BLaER1 treated with 17β-estradiol and CSF1 and Interleukin-3, amounts not matched to agents 10 nM and 100 nM (cell line): ENCODE results near the gene SYTL3.
"Not testable (repeated sequence)": the region's sequence is repeated elsewhere in the genome, so short reads cannot be mapped to it uniquely, and the experiment has no call there.

Experiments used
- H3K27ac ChIP-seq, 11 experiments: shearing (Covaris generic); formaldehyde crosslinking; 2 replicates each; pipeline ENCODE4 v1.8.1; 2022
- H3K27me3 ChIP-seq, 11 experiments: shearing (Covaris generic); formaldehyde crosslinking; 2 replicates each; pipeline ENCODE4 v1.8.1; 2022
- H3K36me3 ChIP-seq, 11 experiments: shearing (Covaris generic); formaldehyde crosslinking; 2 replicates each; pipeline ENCODE4 v1.8.1; 2022
- H3K4me1 ChIP-seq, 10 experiments: shearing (Covaris generic); formaldehyde crosslinking; 2 replicates each; pipeline ENCODE4 v1.8.1; 2022
- H3K4me2 ChIP-seq, 11 experiments: shearing (Covaris generic); formaldehyde crosslinking; 2 replicates each; pipeline ENCODE4 v1.8.1; 2022
- H3K4me3 ChIP-seq, 10 experiments: shearing (Covaris generic); formaldehyde crosslinking; 2 replicates each; pipeline ENCODE4 v1.8.1; 2022
- H3K9ac ChIP-seq, 11 experiments: shearing (Covaris generic); formaldehyde crosslinking; 2 replicates each; pipeline ENCODE4 v1.8.1; 2022
- H3K9me3 ChIP-seq, 11 experiments: shearing (Covaris generic); formaldehyde crosslinking; replicated peaks in 1 of 11; 2 replicates each; pipeline ENCODE4 v1.8.1; 2022
- H4K20me1 ChIP-seq, 11 experiments: shearing (Covaris generic); formaldehyde crosslinking; 2 replicates each; pipeline ENCODE4 v1.8.1; 2022
- Cebpa-rat ChIP-seq, 11 experiments: shearing (Covaris generic); IDR thresholded peaks; 2 replicates each; pipeline ENCODE4 v1.8.1; 2022

SYTL3 gene

DNA sequence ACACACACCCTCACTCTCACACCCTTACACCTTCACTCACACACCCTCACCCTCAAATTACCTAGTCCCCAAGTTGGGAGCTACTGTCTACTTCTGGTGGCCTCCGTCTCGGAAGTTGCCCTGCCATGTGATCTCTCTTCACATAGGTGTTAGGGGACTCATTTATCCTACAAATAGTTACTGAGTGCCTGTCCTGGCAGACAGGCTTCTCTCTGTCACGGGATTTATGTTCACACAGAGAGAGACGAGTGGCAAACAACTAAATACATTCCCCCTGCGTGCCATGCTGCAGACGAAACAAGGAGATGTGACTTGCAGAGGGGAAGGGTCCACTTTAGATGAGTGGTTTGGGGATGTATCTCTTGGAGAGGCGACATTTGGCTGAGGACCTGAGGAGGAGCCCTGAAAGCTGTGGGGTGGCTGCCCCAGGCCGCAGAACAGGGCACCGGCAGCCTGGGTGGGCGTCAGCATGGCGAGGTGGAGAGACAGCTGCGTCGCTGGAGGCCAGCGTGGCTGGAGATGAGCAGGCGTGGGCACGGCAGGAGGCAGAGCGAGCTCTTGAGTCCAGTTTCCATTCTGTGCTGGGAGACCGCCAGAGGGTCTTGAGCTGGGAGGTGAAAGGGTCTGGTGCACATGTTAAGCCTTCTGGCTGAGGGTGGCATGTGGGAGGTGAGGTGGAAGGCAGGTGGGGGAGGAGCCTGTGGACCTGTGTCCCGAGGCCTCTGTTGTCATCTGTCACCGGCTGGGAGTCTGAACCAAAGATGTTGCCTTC lies 22.5 kb upstream of the SYTL3 start:
- no peak overlapping the region for H3K4me3 ChIP-seq
- no peak overlapping the region for H3K4me2 ChIP-seq
- H3K9ac ChIP-seq: no peak overlapping the region; a peak in 1 of 22 replicates

DNA sequence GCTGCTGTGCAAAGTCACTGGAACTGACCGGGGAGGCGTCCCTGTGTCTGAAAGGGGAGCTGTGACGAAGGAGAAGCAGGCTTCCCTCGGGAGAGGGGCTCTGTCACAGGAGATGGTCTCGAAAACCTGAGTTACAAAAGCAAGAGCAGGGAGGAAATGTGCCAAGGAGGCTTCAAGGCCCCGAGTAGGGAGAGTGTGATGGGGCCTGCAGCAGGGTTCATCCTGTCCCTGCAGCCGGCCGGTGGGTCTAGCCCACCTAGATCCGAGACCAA lies 22.0 kb upstream of the SYTL3 start:
- Histone ChIP-seq H3K9ac (no peak overlapping the region; a peak in 1 of 22 replicates), H3K9me3 (no peaks in the 10 kb centered on the region), H3K4me2 (no peak overlapping the region), H4K20me1 (peaks cover 14 to 84% (median 40%) of the 10 kb centered on the region in 11 experiments; a peak in 19 of 22 replicates), H3K4me1 (peaks cover 24 to 42% (median 34%) of the 10 kb centered on the region in 10 experiments), H3K36me3 (peaks cover 65 to 87% (median 77%) of the 10 kb centered on the region in 11 experiments), H3K27me3 (no peaks in the 10 kb centered on the region), H3K4me3 (no peak overlapping the region), H3K27ac (no peak overlapping the region)
- TF ChIP-seq Cebpa-rat (IDR thresholded peaks at IDR 0.05): no peak

More for the DNA sequence above, 22.5 kb upstream of the SYTL3 start:
- Histone ChIP-seq H3K36me3 (peaks cover 60 to 87% (median 77%) of the 10 kb centered on the region in 11 experiments), H3K27ac (no peak overlapping the region), H4K20me1 (peaks cover 14 to 84% (median 41%) of the 10 kb centered on the region in 11 experiments; a peak in 19 of 22 replicates), H3K27me3 (no peaks in the 10 kb centered on the region), H3K9me3 (no peaks in the 10 kb centered on the region), H3K4me1 (peaks cover 29 to 44% (median 33%) of the 10 kb centered on the region in 10 experiments)
- no peak for TF ChIP-seq Cebpa-rat (IDR thresholded peaks at IDR 0.05)

DNA sequence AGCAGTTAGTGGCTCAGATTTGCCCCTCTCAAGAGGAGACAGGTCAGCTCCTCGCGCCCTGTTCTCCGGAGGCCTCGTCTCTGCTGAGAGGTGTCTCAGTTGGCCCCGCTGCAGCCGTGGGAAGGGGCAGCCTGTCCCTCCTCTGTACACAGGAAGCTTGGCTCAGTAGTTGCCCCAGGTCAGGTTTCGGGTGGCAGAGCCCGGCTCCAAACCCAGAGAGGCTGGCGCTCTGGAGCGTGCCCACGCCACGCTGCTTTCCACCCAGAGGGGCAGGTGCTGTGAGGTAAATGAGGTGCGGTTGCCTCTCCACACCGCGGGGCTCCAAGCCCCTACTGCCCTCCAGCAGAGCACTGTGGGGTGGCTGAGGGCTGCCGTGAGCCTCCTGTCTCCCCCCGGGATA lies 21.3 kb upstream of the SYTL3 start:
- TF ChIP-seq Cebpa-rat (IDR thresholded peaks at IDR 0.05): no peak
- Histone ChIP-seq H4K20me1 (peaks cover 14 to 85% (median 41%) of the 10 kb centered on the region in 11 experiments; a peak in 19 of 22 replicates), H3K4me3 (no peak overlapping the region), H3K4me2 (no peak overlapping the region), H3K4me1 (peaks cover 17 to 40% (median 28%) of the 10 kb centered on the region in 10 experiments), H3K27ac (no peak overlapping the region), H3K9me3 (no peaks in the 10 kb centered on the region), H3K27me3 (no peaks in the 10 kb centered on the region), H3K36me3 (peaks cover 71 to 92% (median 83%) of the 10 kb centered on the region in 11 experiments), H3K9ac (no peak overlapping the region)

DNA sequence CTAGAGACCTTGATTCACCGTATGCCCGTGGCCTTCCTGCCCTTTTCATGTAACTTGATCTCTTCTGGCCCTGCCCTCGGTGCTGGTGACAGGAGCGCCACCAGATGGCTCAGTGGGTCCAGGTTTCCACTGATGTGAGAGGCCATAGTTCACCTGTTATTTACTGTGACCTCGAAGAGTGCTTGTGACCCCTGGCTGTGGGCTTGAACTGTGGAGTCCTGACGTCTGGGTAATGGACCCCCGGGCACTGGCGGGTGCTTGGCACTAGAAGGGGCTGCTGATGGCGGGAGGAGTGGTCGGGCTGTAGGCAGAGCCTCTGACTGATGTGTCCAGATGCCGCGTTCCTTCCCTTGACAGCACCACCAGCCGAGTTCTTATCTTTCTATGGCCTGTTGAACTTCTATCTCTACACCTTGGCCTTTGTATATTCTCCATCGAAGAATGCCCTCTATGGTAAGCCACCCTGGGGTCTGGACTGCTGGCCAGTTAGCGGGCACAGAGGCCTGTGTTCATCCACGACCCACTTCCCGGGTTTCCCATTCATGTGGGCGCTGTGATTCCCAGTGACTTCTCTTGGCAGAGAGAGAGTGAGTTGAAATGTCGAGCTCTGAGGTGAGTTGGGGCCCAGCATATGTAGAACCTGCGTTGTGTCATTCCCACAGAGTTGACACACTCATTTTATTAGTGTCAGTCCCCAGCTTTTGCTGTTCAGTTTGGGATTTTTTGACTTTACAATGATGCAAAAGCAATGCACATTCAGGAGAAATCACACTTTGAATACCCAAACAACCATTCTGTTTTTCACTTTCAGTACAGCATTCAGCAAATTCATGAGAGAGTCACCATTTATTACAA lies 20.3 kb upstream of the SYTL3 start:
- H3K36me3 ChIP-seq: peaks cover 75 to 100% (median 89%) of the 10 kb centered on the region in 11 experiments
- no peaks in the 10 kb centered on the region for H3K27me3 ChIP-seq
- H3K4me2 ChIP-seq: no peak overlapping the region
- H3K9me3 ChIP-seq: no peaks in the 10 kb centered on the region
- peaks cover 14 to 74% (median 37%) of the 10 kb centered on the region in 11 experiments; a peak in 19 of 22 replicates for H4K20me1 ChIP-seq
- H3K9ac ChIP-seq: no peak overlapping the region
- H3K27ac ChIP-seq: no peak overlapping the region
- TF ChIP-seq Cebpa-rat (IDR thresholded peaks at IDR 0.05): no peak
- no peak overlapping the region for H3K4me3 ChIP-seq
- H3K4me1 ChIP-seq: peaks cover 6 to 29% (median 19%) of the 10 kb centered on the region in 10 experiments

DNA sequence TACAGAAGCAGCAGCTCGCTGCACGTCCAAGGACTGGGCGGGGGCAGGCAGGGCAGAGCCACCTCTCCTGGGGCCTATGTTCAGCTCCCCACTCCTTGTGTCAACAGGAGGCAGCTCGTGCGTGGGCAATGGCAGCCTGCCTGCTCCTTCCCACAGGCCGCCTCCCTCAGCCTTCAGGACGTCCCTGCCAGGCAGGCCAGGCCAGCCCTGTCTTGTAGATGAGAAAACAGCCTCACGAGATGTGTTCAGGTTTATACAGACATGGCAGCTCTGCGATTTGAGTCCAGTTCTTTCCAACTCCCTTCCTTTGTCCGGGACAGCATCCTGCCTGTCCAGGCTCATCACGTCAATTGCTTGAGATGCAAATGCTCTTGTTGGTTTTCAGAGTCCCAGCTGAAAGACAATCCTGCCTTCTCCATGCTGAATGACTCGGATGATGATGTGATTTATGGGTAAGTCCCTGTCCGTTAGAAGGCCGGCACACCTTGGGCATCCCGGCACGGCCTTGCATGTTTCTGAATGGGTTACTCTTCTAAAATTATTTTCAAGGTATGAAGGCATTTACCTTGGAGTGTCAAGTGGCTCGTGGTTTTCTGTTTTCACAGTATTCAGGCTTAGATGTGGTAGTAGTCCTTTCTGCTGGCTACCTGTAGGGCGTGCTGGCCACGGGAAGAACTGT lies 18.8 kb upstream of the SYTL3 start:
- peak overlapping the region in 1 of 11 experiments; percentile 41; a peak in 1 of 22 replicates for H3K9ac ChIP-seq
- H3K27me3 ChIP-seq: no peaks in the 10 kb centered on the region
- peaks cover 14 to 65% (median 34%) of the 10 kb centered on the region in 11 experiments; a peak in 17 of 22 replicates for H4K20me1 ChIP-seq
- H3K4me2 ChIP-seq: peak overlapping the region in 3 of 11 experiments; percentile 61 to 64 (median 61); a peak in 6 of 22 replicates
- peak overlapping the region in 3 of 11 experiments; percentile 36 to 56 (median 49); a peak in 3 of 22 replicates for H3K27ac ChIP-seq
- no peak for TF ChIP-seq Cebpa-rat (IDR thresholded peaks at IDR 0.05)
- peaks cover 81 to 100% (median 90%) of the 10 kb centered on the region in 11 experiments for H3K36me3 ChIP-seq
- H3K9me3 ChIP-seq: no peaks in the 10 kb centered on the region
- H3K4me1 ChIP-seq: peaks cover 0 to 27% (median 13%) of the 10 kb centered on the region in 10 experiments; a peak in 13 of 20 replicates
- no peak overlapping the region for H3K4me3 ChIP-seq

DNA sequence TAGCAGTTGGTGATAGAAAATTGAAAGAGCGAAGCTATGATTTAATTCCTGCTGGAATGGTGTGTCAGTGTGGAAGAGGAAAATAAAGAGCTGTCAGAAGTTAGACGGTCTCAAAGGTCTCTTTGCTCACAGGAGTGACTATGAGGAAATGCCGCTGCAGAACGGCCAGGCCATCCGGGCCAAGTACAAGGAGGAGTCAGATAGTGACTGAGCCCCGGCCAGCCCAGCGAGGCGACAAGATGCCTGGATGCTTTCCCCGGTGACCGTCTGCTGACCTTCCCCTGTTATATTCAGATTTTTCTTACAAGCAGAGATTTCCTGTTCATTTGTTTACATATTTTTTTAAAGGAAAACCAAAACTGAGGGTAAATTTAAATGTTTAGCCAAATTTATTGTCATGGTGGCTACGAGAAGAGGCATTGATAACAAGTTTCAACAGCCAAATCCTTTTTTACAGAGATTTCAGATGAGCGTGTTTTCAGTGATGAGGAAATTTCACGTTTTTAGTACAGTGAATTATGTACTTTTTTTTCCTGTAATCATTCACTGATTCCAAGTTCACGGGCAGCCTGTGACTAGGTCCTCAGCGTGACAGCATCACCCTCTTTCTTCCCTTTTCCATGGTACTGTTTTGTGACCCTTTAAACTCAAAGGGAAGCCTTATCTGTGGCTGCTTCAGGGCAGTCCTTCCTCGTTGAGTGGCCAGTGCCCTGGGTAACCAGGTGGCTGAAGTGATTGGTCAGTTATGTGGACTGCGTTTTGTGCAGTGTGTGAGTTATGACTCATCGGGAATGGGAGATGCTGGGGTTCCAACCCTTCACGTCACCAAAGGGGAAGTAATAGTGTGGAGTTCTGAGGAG lies 17.9 kb upstream of the SYTL3 start:
- Histone ChIP-seq H3K27ac (peak overlapping the region in 5 of 11 experiments; percentile 14 to 56 (median 36); a peak in 8 of 22 replicates), H3K9ac (peak overlapping the region in 1 of 11 experiments; percentile 41; a peak in 1 of 22 replicates), H3K36me3 (peaks cover 80 to 100% (median 91%) of the 10 kb centered on the region in 11 experiments), H3K9me3 (no peaks in the 10 kb centered on the region), H3K4me3 (no peak overlapping the region), H4K20me1 (peaks cover 16 to 66% (median 36%) of the 10 kb centered on the region in 11 experiments; a peak in 18 of 22 replicates), H3K4me2 (peak overlapping the region in 5 of 11 experiments; percentile 27 to 64 (median 61); a peak in 10 of 22 replicates), H3K27me3 (no peaks in the 10 kb centered on the region), H3K4me1 (peaks cover 0 to 27% (median 13%) of the 10 kb centered on the region in 10 experiments; a peak in 13 of 20 replicates)
- no peak for TF ChIP-seq Cebpa-rat (IDR thresholded peaks at IDR 0.05)

DNA sequence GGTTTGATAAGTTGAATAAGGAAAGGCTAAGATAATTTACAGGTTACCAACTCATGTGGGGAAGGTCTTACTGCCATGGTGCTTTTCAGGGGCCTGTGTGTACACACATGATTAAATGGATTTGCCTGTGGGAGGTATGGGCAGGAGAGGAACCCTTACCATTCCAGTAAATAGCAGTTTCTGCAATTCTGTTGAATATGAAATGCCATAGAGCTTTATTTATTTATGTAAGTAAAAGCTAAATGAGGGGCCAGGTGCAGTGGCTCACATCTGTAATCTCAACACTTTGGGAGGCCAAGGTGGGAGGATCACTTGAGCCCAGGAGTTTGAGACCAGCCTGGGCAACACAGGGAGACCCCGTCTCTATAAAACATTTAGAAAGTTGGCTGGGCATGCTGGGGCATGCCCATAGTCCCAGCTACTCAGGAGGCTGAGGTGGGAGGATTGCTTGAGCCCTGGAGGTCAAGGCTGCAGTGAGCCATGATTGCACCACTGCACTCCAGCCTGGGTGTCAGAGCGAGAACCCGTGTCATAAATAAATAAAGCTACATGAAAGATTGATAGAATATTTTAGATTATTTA lies 17.2 kb upstream of the SYTL3 start:
- Histone ChIP-seq H3K36me3 (peaks cover 81 to 100% (median 91%) of the 10 kb centered on the region in 11 experiments), H3K4me1 (peaks cover 0 to 27% (median 12%) of the 10 kb centered on the region in 10 experiments; a peak in 13 of 20 replicates), H3K4me2 (peak overlapping the region in 5 of 11 experiments; percentile 27 to 64 (median 61); a peak in 10 of 22 replicates), H4K20me1 (peaks cover 13 to 66% (median 39%) of the 10 kb centered on the region in 11 experiments; a peak in 21 of 22 replicates), H3K27ac (peak overlapping the region in 5 of 11 experiments; percentile 14 to 56 (median 36); a peak in 9 of 22 replicates)
- H3K4me3 ChIP-seq, H3K9ac ChIP-seq, H3K9me3 ChIP-seq, H3K27me3 ChIP-seq: not testable (repeated sequence)
